Liver (tissue), 9 donors: ENCODE measurements around the gene APBB1IP. TPM values are rescaled to one million over a fixed set of nuclear protein-coding genes. Genes with fewer than 3 reads are reported as not detected.

Experiments used
- DNase-seq: peaks from one replicate; pipeline ENCODE4 v3.0.0-alpha.2; 2017; ENCODE audit warnings: low spot score
- H3K27ac ChIP-seq, 2 donors: one replicate each; pipeline ENCODE4 v1.7.0; 2013; ENCODE audit warnings: inconsistent platforms in 2 of 2, low read length in 2 of 2, control low read depth in 1 of 2, low read depth in 1 of 2, mild to moderate bottlenecking in 1 of 2
- H3K27me3 ChIP-seq, 4 donors: one replicate each; pipeline versions ENCODE4 v1.6.1 to v1.7.0; 2013; ENCODE audit warnings: low read length in 3 of 4, inconsistent platforms in 1 of 4, mild to moderate bottlenecking in 1 of 4, moderate library complexity in 1 of 4; ENCODE audit not compliant: control insufficient read depth in 4 of 4, insufficient read depth in 4 of 4
- H3K36me3 ChIP-seq, 4 donors: one replicate each; pipeline versions ENCODE4 v1.6.1 to v1.7.0; 2013; ENCODE audit warnings: low read length in 3 of 4, mild to moderate bottlenecking in 3 of 4, low read depth in 1 of 4, moderate library complexity in 1 of 4; ENCODE audit not compliant: control insufficient read depth in 4 of 4, insufficient read depth in 3 of 4
- H3K4me1 ChIP-seq, 4 donors: one replicate each; pipeline versions ENCODE4 v1.6.1 to v1.7.0; 2013; ENCODE audit warnings: low read length in 3 of 4, mild to moderate bottlenecking in 3 of 4, moderate library complexity in 1 of 4; ENCODE audit not compliant: control insufficient read depth in 4 of 4, insufficient read depth in 4 of 4
- H3K4me3 ChIP-seq, 3 donors: one replicate each; pipeline versions ENCODE4 v1.6.1 to v1.7.0; 2013; ENCODE audit warnings: low read length in 3 of 3, control low read depth in 1 of 3, low read depth in 1 of 3, mild to moderate bottlenecking in 1 of 3
- H3K9ac ChIP-seq, 2 donors: one replicate each; pipeline ENCODE4 v1.7.0; 2013; ENCODE audit warnings: low read length in 2 of 2, mild to moderate bottlenecking in 2 of 2, moderate library complexity in 2 of 2, control low read depth in 1 of 2, low read depth in 1 of 2
- H3K9me3 ChIP-seq, 4 donors: one replicate each; pipeline versions ENCODE4 v1.6.1 to v1.7.0; 2013; ENCODE audit warnings: low read length in 3 of 4; ENCODE audit not compliant: control insufficient read depth in 4 of 4
- ATF3 ChIP-seq: IDR thresholded peaks from 2 replicates; pipeline ENCODE4 v1.6.1; 2016; ENCODE audit warnings: antibody characterized with exemption
- EGR1 ChIP-seq, 2 donors: IDR thresholded peaks; 2 replicates each; pipeline ENCODE4 v1.6.1; 2016 to 2018; ENCODE audit warnings: antibody characterized with exemption in 2 of 2, low read depth in 2 of 2
- FOXA1 ChIP-seq: IDR thresholded peaks from 2 replicates; pipeline ENCODE4 v1.6.1; 2016; ENCODE audit warnings: antibody characterized with exemption
- FOXA2 ChIP-seq: IDR thresholded peaks from 2 replicates; pipeline ENCODE4 v1.6.1; 2016; ENCODE audit warnings: antibody characterized with exemption
- GABPA ChIP-seq, 2 donors: IDR thresholded peaks in 1 of 2; conservative IDR thresholded peaks in 1 of 2; 2 replicates each; pipeline ENCODE4 v1.6.1; 2016; ENCODE audit warnings: antibody characterized with exemption in 2 of 2, mild to moderate bottlenecking in 1 of 2, moderate library complexity in 1 of 2
- HNF4A ChIP-seq, 2 donors: conservative IDR thresholded peaks; 2 replicates each; pipeline ENCODE4 v1.6.1; 2016; ENCODE audit warnings: antibody characterized with exemption in 2 of 2, mild to moderate bottlenecking in 2 of 2
- HNF4G ChIP-seq: IDR thresholded peaks from 2 replicates; pipeline ENCODE4 v1.6.1; 2016; ENCODE audit warnings: antibody characterized with exemption
- JUND ChIP-seq, 2 donors: IDR thresholded peaks; 2 replicates each; pipeline ENCODE4 v1.6.1; 2016; ENCODE audit warnings: antibody characterized with exemption in 2 of 2
- NR2F2 ChIP-seq: IDR thresholded peaks from 2 replicates; pipeline ENCODE4 v1.6.1; 2016; ENCODE audit warnings: antibody characterized with exemption
- RAD21 ChIP-seq, 2 donors: IDR thresholded peaks; 2 replicates each; pipeline ENCODE4 v1.6.1; 2016; ENCODE audit warnings: antibody characterized with exemption in 2 of 2, mild to moderate bottlenecking in 2 of 2
- RXRA ChIP-seq, 2 donors: IDR thresholded peaks; 2 replicates each; pipeline ENCODE4 v1.6.1; 2017 to 2018; ENCODE audit warnings: antibody characterized with exemption in 2 of 2, mild to moderate bottlenecking in 1 of 2
- SP1 ChIP-seq: IDR thresholded peaks from 2 replicates; pipeline ENCODE4 v1.6.1; 2018; ENCODE audit warnings: antibody characterized with exemption, mild to moderate bottlenecking
- TAF1 ChIP-seq: conservative IDR thresholded peaks from 2 replicates; pipeline ENCODE4 v1.6.1; 2016; ENCODE audit warnings: antibody characterized with exemption, mild to moderate bottlenecking
- YY1 ChIP-seq: IDR thresholded peaks from 2 replicates; pipeline ENCODE4 v1.6.1; 2016; ENCODE audit warnings: antibody characterized with exemption, mild to moderate bottlenecking
- WGBS: extraction: QIAGEN DNeasy Blood & Tissue Kit; methylation state at CpG from one replicate; pipeline ENCODE4 v1.1.7; 2013; 5-methylcytosine and 5-hydroxymethylcytosine counted together
- polyA plus RNA-seq, 2 donors: library from polyadenylated mRNA; stranded (reverse) in 1 of 2; unstranded in 1 of 2; fragments of 200-250 nt in 1 of 2; fragments of >200 nt in 1 of 2; fragmentation: Nextera tagmentation in 1 of 2; extraction: Ambion mirVana in 1 of 2; gene quantifications; one replicate each; pipeline versions ENCODE4 v1.2.1 to v1.2.3, GENCODE V29; 2013 to 2015
- total RNA-seq, 2 donors: library from RNA; depleted of rRNA; stranded (reverse); fragments of >200 nt; gene quantifications; one replicate each; pipeline ENCODE4 v1.2.3, GENCODE V29; 2014
- TF ChIP-seq, protein P1 (sequence below): IDR thresholded peaks from 2 replicates; pipeline ENCODE4 v1.6.1; 2016; ENCODE audit warnings: antibody characterized with exemption
- TF ChIP-seq, protein P2 (sequence below): IDR thresholded peaks from 2 replicates; pipeline ENCODE4 v1.6.1; 2016; ENCODE audit warnings: antibody characterized with exemption
- TF ChIP-seq, protein P3 (sequence below): fragments of 150-350 bp; IDR thresholded peaks from 2 replicates; pipeline ENCODE4 v1.5.1; 2017; ENCODE audit warnings: improper control_type of control experiment, low read depth, low read length; ENCODE audit not compliant: missing input control
- TF ChIP-seq, protein P4 (sequence below): IDR thresholded peaks from 2 replicates; pipeline ENCODE4 v1.6.1; 2016; ENCODE audit warnings: antibody characterized with exemption, mild to moderate bottlenecking
- donor health status: healthy.
- donor health status: healthy.
- donor health status: healthy.
- donor health status: healthy.
- donor health status: healthy.

Gene APBB1IP
- total and polyA plus RNA-seq, 4 donors: 9.3 to 28.4 (median 12.8) TPM

DNA sequence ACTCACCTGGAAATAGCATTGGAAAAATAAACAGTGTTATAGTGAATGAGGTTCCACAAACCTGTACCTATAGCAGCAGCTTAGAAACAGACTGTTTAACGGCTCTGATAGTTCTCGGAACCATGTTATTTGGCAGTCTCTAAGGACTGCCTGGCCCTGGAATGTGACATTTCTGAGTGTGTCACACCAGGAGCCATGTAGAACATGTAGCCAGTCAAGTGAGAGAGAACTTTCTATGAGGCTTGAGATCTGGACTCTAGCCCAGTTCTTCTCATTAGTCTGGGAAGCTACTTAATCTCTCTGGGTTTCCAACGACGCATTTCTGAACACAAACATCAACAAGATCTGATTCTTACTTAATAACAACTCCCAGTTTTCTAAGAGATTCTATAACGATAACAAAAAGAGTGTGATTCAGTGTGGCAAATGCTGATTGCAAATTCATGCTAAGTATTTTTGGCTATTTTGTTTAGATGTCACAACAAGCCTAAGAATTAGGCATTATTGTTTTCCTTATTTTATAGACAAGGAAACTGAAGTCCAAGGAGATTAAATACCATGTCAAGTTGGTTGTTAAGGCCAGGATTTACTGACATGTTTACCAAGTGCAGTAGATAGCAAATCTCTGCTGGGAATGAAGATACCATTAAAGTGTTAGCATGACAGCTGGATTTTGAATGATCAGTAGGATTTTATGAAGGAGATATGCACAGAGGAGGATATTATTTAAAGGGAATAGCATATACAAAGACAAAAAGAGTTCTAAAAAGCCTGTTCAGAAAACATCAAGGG is 47.2 kb downstream of the APBB1IP start:
- no peak overlapping the region for H3K27ac ChIP-seq
- H3K4me3 ChIP-seq: no peak overlapping the region
- no peak for TF ChIP-seq GABPA (IDR thresholded peaks at IDR 0.05 in 1 of 2, conservative IDR thresholded peaks at IDR 0.05 in 1 of 2)
- TF ChIP-seq NR2F2: no peak
- TF ChIP-seq RXRA (IDR thresholded peaks at IDR 0.05): no peak
- peak; percentile 59 for TF ChIP-seq FOXA2
- TF ChIP-seq SP1: no peak
- no peak for TF ChIP-seq YY1
- TF ChIP-seq, protein P1, sequence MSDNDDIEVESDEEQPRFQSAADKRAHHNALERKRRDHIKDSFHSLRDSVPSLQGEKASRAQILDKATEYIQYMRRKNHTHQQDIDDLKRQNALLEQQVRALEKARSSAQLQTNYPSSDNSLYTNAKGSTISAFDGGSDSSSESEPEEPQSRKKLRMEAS: no peak
- no peak for TF ChIP-seq ATF3
- peak in 1 of 2 donors; percentile 8 for TF ChIP-seq RAD21 (IDR thresholded peaks at IDR 0.05)
- TF ChIP-seq, protein P2, sequence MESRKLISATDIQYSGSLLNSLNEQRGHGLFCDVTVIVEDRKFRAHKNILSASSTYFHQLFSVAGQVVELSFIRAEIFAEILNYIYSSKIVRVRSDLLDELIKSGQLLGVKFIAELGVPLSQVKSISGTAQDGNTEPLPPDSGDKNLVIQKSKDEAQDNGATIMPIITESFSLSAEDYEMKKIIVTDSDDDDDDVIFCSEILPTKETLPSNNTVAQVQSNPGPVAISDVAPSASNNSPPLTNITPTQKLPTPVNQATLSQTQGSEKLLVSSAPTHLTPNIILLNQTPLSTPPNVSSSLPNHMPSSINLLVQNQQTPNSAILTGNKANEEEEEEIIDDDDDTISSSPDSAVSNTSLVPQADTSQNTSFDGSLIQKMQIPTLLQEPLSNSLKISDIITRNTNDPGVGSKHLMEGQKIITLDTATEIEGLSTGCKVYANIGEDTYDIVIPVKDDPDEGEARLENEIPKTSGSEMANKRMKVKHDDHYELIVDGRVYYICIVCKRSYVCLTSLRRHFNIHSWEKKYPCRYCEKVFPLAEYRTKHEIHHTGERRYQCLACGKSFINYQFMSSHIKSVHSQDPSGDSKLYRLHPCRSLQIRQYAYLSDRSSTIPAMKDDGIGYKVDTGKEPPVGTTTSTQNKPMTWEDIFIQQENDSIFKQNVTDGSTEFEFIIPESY: no peak
- TF ChIP-seq JUND (IDR thresholded peaks at IDR 0.05): no peak
- TF ChIP-seq EGR1 (IDR thresholded peaks at IDR 0.05; ENCODE audit: low read depth in 2 of 2): no peak
- TF ChIP-seq FOXA1: peak; percentile 48
- TF ChIP-seq HNF4G: no peak
- no peak for TF ChIP-seq TAF1
- TF ChIP-seq, protein P3, sequence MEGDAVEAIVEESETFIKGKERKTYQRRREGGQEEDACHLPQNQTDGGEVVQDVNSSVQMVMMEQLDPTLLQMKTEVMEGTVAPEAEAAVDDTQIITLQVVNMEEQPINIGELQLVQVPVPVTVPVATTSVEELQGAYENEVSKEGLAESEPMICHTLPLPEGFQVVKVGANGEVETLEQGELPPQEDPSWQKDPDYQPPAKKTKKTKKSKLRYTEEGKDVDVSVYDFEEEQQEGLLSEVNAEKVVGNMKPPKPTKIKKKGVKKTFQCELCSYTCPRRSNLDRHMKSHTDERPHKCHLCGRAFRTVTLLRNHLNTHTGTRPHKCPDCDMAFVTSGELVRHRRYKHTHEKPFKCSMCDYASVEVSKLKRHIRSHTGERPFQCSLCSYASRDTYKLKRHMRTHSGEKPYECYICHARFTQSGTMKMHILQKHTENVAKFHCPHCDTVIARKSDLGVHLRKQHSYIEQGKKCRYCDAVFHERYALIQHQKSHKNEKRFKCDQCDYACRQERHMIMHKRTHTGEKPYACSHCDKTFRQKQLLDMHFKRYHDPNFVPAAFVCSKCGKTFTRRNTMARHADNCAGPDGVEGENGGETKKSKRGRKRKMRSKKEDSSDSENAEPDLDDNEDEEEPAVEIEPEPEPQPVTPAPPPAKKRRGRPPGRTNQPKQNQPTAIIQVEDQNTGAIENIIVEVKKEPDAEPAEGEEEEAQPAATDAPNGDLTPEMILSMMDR: no peak
- TF ChIP-seq, protein P4, sequence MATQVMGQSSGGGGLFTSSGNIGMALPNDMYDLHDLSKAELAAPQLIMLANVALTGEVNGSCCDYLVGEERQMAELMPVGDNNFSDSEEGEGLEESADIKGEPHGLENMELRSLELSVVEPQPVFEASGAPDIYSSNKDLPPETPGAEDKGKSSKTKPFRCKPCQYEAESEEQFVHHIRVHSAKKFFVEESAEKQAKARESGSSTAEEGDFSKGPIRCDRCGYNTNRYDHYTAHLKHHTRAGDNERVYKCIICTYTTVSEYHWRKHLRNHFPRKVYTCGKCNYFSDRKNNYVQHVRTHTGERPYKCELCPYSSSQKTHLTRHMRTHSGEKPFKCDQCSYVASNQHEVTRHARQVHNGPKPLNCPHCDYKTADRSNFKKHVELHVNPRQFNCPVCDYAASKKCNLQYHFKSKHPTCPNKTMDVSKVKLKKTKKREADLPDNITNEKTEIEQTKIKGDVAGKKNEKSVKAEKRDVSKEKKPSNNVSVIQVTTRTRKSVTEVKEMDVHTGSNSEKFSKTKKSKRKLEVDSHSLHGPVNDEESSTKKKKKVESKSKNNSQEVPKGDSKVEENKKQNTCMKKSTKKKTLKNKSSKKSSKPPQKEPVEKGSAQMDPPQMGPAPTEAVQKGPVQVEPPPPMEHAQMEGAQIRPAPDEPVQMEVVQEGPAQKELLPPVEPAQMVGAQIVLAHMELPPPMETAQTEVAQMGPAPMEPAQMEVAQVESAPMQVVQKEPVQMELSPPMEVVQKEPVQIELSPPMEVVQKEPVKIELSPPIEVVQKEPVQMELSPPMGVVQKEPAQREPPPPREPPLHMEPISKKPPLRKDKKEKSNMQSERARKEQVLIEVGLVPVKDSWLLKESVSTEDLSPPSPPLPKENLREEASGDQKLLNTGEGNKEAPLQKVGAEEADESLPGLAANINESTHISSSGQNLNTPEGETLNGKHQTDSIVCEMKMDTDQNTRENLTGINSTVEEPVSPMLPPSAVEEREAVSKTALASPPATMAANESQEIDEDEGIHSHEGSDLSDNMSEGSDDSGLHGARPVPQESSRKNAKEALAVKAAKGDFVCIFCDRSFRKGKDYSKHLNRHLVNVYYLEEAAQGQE: no peak
- TF ChIP-seq HNF4A (conservative IDR thresholded peaks at IDR 0.05): peak in 1 of 2 donors; percentile 19
- H3K9me3 ChIP-seq: no peaks in the 10 kb centered on the region
- H3K27me3 ChIP-seq: no peaks in the 10 kb centered on the region
- 67% methylated on average over 5 of the region's 5 CpGs for WGBS
- no peak for DNase-seq
- H3K36me3 ChIP-seq: no peaks in the 10 kb centered on the region
- H3K9ac ChIP-seq: no peak overlapping the region
- peaks cover 8 to 12% (median 10%) of the 10 kb centered on the region in 4 donors for H3K4me1 ChIP-seq
